Measurements from ENCODE around the gene SUCO. TPM values are rescaled to one million over a fixed set of nuclear protein-coding genes. Genes with fewer than 3 reads are reported as not detected.
A peak's percentile ranks its signal among the peaks of the same experiment; 100 is the strongest.

SUCO gene
- total RNA-seq, 5 donors from 2014 or later (not counting 1 experiment from before 2014, with no cell fraction given), result 43.7 to 87.1 (median 47.9) TPM

DNA sequence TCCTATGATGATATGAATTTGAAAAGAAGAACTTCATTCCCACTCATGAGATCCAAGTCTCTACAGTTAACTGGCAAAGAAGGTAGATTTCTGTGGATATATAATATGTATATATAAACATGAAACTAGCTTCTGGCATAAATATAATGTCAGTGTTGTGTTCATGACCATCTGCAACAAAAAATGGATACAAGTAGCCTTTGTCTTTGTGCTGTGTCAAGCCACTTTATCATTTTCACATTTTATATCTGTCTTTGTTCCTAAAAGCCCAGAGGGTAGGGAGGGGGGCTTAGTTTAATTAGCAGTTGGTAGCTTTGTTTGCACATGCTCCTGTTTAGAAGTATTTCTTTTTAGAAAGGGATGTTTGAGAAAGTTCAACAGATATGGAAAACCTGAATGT is 69.8 kb downstream of the SUCO start:
- Mint-ChIP-seq H3K27me3 (no peaks in the 10 kb centered on the region), H3K27ac (peak overlapping the region in 1 of 2 donors; percentile 34), H3K4me1 (peaks cover 2 to 16% (median 3%) of the 10 kb centered on the region in 3 donors), H3K36me3 (peaks cover 26% of the 10 kb centered on the region), H3K4me3 (no peak overlapping the region), H3K9me3 (no peaks in the 10 kb centered on the region)
- CTCF ChIA-PET, result interaction anchor here in 1 of 2 donors (0.9 to 2.5 kb wide), 2 partner anchors 117 to 123 kb away, joined by 4 to 9 read pairs; no protein-coding TSS in a partner anchor
- ATAC-seq (replicated peaks in 1 of 4), result no peak
- no peaks in the 10 kb centered on the region for H3K27me3 ChIP-seq (replicated peaks in 1 of 2; ENCODE audit: control insufficient read depth in 2 of 2, extremely low read depth in 1 of 2, insufficient read depth in 2 of 2, low read length in 1 of 2)
- H3K4me3 ChIP-seq (ENCODE audit: control insufficient read depth in 1 of 2, extremely low read depth in 1 of 2, low read length in 1 of 2), result no peak overlapping the region
- peaks cover 0 to 41% of the 10 kb centered on the region in 2 donors for H3K36me3 ChIP-seq (ENCODE audit: control insufficient read depth in 2 of 2, extremely low read depth in 1 of 2, insufficient read depth in 1 of 2, low read length in 1 of 2)
- no peak for DNase-seq
- no peak overlapping the region for H3K27ac ChIP-seq (ENCODE audit: low read length)
- POLR2A ChIA-PET, result no interaction called here
- H3K9me3 ChIP-seq, result no peaks in the 10 kb centered on the region
- H3K4me1 ChIP-seq (ENCODE audit: control insufficient read depth in 1 of 2, extremely low read depth in 1 of 2, insufficient read depth in 2 of 2, low read length in 2 of 2), result no peaks in the 10 kb centered on the region

DNA sequence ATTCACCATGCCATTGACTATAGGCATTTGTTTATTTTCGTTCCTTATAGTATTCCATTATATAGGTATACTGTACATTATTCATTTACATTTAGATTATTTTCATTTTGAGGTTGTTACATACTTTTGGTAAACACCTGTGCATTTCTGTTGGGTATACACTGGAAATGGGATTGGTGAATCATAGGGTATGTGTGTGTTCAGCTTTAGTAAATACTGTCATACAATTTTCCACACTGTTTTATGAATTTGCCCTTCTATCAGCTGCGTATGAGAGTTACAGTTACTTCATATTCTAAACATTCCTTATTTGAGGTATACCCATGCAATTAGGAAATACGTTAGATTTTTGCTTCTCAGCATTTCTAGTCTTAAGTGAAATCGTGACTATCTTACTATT is 70.9 kb downstream of the SUCO start:
- CTCF ChIA-PET, result interaction anchor here (0.8 to 2.5 kb wide), 2 partner anchors 61 to 116 kb away, joined by 3 to 9 read pairs; no protein-coding TSS in a partner anchor
- no peak for DNase-seq
- no peak for ATAC-seq (replicated peaks in 1 of 4)
- 92% methylated on average over 2 of the region's 4 CpGs for WGBS (ENCODE audit: insufficient coverage)
- Histone ChIP-seq H3K4me3 (ENCODE audit: control insufficient read depth in 1 of 2, extremely low read depth in 1 of 2, low read length in 1 of 2) (no peak overlapping the region), H3K27ac (ENCODE audit: low read length) (no peak overlapping the region), H3K9me3 (no peaks in the 10 kb centered on the region), H3K36me3 (ENCODE audit: control insufficient read depth in 2 of 2, extremely low read depth in 1 of 2, insufficient read depth in 1 of 2, low read length in 1 of 2) (peaks cover 0 to 34% of the 10 kb centered on the region in 2 donors), H3K4me1 (ENCODE audit: control insufficient read depth in 1 of 2, extremely low read depth in 1 of 2, insufficient read depth in 2 of 2, low read length in 2 of 2) (no peaks in the 10 kb centered on the region), H3K27me3 (replicated peaks in 1 of 2; ENCODE audit: control insufficient read depth in 2 of 2, extremely low read depth in 1 of 2, insufficient read depth in 2 of 2, low read length in 1 of 2) (no peaks in the 10 kb centered on the region)
- peak overlapping the region in 1 of 2 donors; percentile 24 for H3K27ac Mint-ChIP-seq
- H3K4me3 Mint-ChIP-seq, result no peak overlapping the region
- H3K4me1 Mint-ChIP-seq, result peaks cover 2 to 16% (median 3%) of the 10 kb centered on the region in 3 donors
- H3K36me3 Mint-ChIP-seq, result peaks cover 17% of the 10 kb centered on the region
- H3K9me3 Mint-ChIP-seq, result no peaks in the 10 kb centered on the region
- POLR2A ChIA-PET, result interaction anchor here in 1 of 2 donors (0.6 to 0.7 kb wide), 2 partner anchors 110 to 1568 kb away, joined by 3 to 4 read pairs; no protein-coding TSS in a partner anchor
- no peaks in the 10 kb centered on the region for H3K27me3 Mint-ChIP-seq

DNA sequence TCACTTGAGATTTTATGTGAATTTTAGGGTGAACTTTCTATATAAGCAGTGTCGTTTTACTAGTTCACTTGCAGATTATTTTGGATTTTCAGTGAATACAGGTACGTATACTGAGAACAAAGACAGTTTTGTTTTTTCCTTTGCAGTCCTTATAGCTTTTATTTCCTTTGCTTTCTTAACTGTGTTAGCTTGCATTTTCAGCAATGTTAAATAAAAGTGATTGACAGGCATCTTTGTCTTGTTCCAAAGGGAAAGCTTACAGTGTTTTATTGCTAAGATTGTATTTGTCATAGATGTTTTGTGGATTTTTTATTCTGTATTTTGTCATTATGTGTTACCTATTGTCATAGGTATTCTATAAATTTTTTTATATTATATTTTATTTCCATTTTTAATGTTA is 72.7 kb downstream of the SUCO start:
- Mint-ChIP-seq H3K36me3 (peaks cover 29% of the 10 kb centered on the region), H3K27me3 (no peaks in the 10 kb centered on the region), H3K9me3 (no peaks in the 10 kb centered on the region), H3K4me3 (no peak overlapping the region), H3K4me1 (peaks cover 9 to 22% (median 10%) of the 10 kb centered on the region in 3 donors), H3K27ac (no peak overlapping the region)
- no peaks in the 10 kb centered on the region for H3K27me3 ChIP-seq (replicated peaks in 1 of 2; ENCODE audit: control insufficient read depth in 2 of 2, extremely low read depth in 1 of 2, insufficient read depth in 2 of 2, low read length in 1 of 2)
- H3K36me3 ChIP-seq (ENCODE audit: control insufficient read depth in 2 of 2, extremely low read depth in 1 of 2, insufficient read depth in 1 of 2, low read length in 1 of 2), result peaks cover 0 to 42% of the 10 kb centered on the region in 2 donors
- H3K4me3 ChIP-seq (ENCODE audit: control insufficient read depth in 1 of 2, extremely low read depth in 1 of 2, low read length in 1 of 2), result no peak overlapping the region
- no peak overlapping the region for H3K27ac ChIP-seq (ENCODE audit: low read length)
- H3K4me1 ChIP-seq (ENCODE audit: control insufficient read depth in 1 of 2, extremely low read depth in 1 of 2, insufficient read depth in 2 of 2, low read length in 2 of 2), result no peaks in the 10 kb centered on the region
- no CpG with 5 or more reads among the region's 2 CpGs for WGBS (ENCODE audit: insufficient coverage)
- POLR2A ChIA-PET, result no interaction called here
- CTCF ChIA-PET, result interaction anchor here in 1 of 2 donors (7.4 kb wide), 1 partner anchor 114 kb away, joined by 177 read pairs; no protein-coding TSS in a partner anchor
- no peak for DNase-seq
- no peaks in the 10 kb centered on the region for H3K9me3 ChIP-seq
- no peak for ATAC-seq (replicated peaks in 1 of 4)

DNA sequence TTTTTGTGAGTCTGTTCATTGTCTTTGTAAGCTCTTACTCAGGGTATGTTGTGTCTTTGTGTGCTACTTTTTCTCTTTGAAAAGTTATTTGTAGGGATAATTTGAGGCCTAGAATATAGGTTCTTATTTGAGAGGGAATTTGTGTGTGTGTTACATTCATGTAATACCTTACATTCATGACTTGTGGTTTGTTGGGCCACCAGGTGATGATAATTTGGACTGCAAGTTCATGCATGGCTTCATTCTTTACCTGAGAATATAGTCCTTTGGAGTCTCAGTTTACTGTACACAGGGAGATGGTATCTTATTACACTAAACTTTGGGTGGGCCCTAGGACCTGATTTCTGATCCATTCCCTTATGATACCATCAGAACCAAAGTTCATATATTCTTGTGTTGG is 74.2 kb downstream of the SUCO start:
- CTCF ChIA-PET, result interaction anchor here (0.5 to 7.4 kb wide), 7 partner anchors 28 to 125 kb away, joined by 4 to 177 read pairs (median 6); no protein-coding TSS in a partner anchor
- Histone ChIP-seq H3K4me1 (ENCODE audit: control insufficient read depth in 1 of 2, extremely low read depth in 1 of 2, insufficient read depth in 2 of 2, low read length in 2 of 2) (no peaks in the 10 kb centered on the region), H3K27ac (ENCODE audit: low read length) (no peak overlapping the region), H3K36me3 (ENCODE audit: control insufficient read depth in 2 of 2, extremely low read depth in 1 of 2, insufficient read depth in 1 of 2, low read length in 1 of 2) (peaks cover 0 to 38% of the 10 kb centered on the region in 2 donors), H3K27me3 (replicated peaks in 1 of 2; ENCODE audit: control insufficient read depth in 2 of 2, extremely low read depth in 1 of 2, insufficient read depth in 2 of 2, low read length in 1 of 2) (no peaks in the 10 kb centered on the region), H3K9me3 (no peaks in the 10 kb centered on the region), H3K4me3 (ENCODE audit: control insufficient read depth in 1 of 2, extremely low read depth in 1 of 2, low read length in 1 of 2) (no peak overlapping the region)
- no peaks in the 10 kb centered on the region for H3K9me3 Mint-ChIP-seq
- POLR2A ChIA-PET, result interaction anchor here in 1 of 2 donors (0.7 kb wide), 1 partner anchor 117 kb away, joined by 3 read pairs; no protein-coding TSS in a partner anchor
- DNase-seq (no peak), ATAC-seq (replicated peaks in 1 of 4) (no peak)
- H3K4me3 Mint-ChIP-seq, result no peak overlapping the region
- H3K27ac Mint-ChIP-seq, result peak overlapping the region in 1 of 2 donors; percentile 7
- H3K27me3 Mint-ChIP-seq, result no peaks in the 10 kb centered on the region
- peaks cover 29% of the 10 kb centered on the region for H3K36me3 Mint-ChIP-seq
- peaks cover 8 to 22% (median 9%) of the 10 kb centered on the region in 3 donors for H3K4me1 Mint-ChIP-seq

DNA sequence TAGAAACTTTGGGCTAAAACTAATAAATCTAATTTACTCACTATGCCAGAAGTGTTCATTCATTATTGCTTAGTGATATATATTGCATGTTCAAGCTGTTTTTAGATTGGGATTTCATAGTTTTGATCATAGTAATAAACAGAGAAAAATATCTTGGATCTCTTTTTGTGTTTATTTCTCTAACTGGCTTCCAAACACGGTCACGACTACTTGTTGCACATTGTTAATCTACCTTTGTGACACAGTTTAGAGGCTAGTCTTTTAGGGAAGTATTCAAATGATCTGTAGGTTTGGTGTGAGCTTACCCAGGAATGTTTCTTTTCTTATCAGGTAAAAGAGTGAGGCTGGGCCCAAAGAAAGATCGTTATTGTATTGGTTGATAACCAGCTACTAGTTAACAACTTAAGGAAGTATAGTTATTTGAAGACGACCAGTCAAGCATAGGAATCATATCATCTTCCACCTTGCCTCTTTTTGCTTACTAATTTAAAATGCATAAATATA is 75.2 kb downstream of the SUCO start:
- no peak overlapping the region for H3K4me3 ChIP-seq (ENCODE audit: control insufficient read depth in 1 of 2, extremely low read depth in 1 of 2, low read length in 1 of 2)
- H3K9me3 ChIP-seq, result no peaks in the 10 kb centered on the region
- no peak for ATAC-seq (replicated peaks in 1 of 4)
- H3K27me3 ChIP-seq (replicated peaks in 1 of 2; ENCODE audit: control insufficient read depth in 2 of 2, extremely low read depth in 1 of 2, insufficient read depth in 2 of 2, low read length in 1 of 2), result no peaks in the 10 kb centered on the region
- no peak for DNase-seq
- peaks cover 0 to 29% of the 10 kb centered on the region in 2 donors for H3K36me3 ChIP-seq (ENCODE audit: control insufficient read depth in 2 of 2, extremely low read depth in 1 of 2, insufficient read depth in 1 of 2, low read length in 1 of 2)
- ChIA-PET CTCF (interaction anchor here (0.7 to 7.4 kb wide), 8 partner anchors 27 to 124 kb away, joined by 3 to 177 read pairs (median 5); no protein-coding TSS in a partner anchor), POLR2A (interaction anchor here (0.6 to 0.7 kb wide), 2 partner anchors 42 to 112 kb away, joined by 3 to 5 read pairs; no protein-coding TSS in a partner anchor)
- Mint-ChIP-seq H3K36me3 (peaks cover 27% of the 10 kb centered on the region), H3K4me1 (peaks cover 8 to 22% (median 9%) of the 10 kb centered on the region in 3 donors), H3K27ac (peak overlapping the region; percentile 17 to 60), H3K9me3 (no peaks in the 10 kb centered on the region), H3K4me3 (no peak overlapping the region), H3K27me3 (no peaks in the 10 kb centered on the region)
- H3K27ac ChIP-seq (ENCODE audit: low read length), result no peak overlapping the region
- no peaks in the 10 kb centered on the region for H3K4me1 ChIP-seq (ENCODE audit: control insufficient read depth in 1 of 2, extremely low read depth in 1 of 2, insufficient read depth in 2 of 2, low read length in 2 of 2)
- no CpG with 5 or more reads among the region's 4 CpGs for WGBS (ENCODE audit: insufficient coverage)

DNA sequence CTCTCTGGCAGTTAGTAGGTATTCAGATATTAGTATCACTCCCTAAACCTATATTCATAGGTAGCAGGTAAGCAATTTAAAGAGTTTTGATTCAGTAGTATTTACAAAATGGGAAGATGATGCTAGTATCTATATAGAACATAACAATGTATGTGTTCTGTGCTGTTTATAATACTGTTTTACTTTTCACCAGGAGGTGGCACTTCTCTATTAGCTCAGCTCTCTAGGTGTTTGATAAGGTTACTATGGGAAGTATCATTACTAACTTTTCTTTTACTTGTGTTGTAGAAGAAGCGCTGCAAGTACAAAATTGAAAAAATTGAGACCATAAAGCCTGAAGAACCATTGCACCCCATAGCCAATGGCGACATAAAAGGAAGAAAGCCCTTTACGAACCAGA is 76.6 kb downstream of the SUCO start:
- Mint-ChIP-seq H3K4me1 (peaks cover 8 to 18% (median 8%) of the 10 kb centered on the region in 3 donors), H3K4me3 (no peak overlapping the region), H3K27ac (no peak overlapping the region), H3K36me3 (peaks cover 25% of the 10 kb centered on the region), H3K27me3 (no peaks in the 10 kb centered on the region), H3K9me3 (no peaks in the 10 kb centered on the region)
- CTCF ChIA-PET, result interaction anchor here (0.5 to 7.4 kb wide), 21 partner anchors 9 to 181 kb away, joined by 3 to 177 read pairs (median 5); partner anchors contain the start of gene FASLG (in 1 of the 2)
- Histone ChIP-seq H3K4me3 (ENCODE audit: control insufficient read depth in 1 of 2, extremely low read depth in 1 of 2, low read length in 1 of 2) (no peak overlapping the region), H3K27ac (ENCODE audit: low read length) (no peak overlapping the region), H3K9me3 (no peaks in the 10 kb centered on the region), H3K36me3 (ENCODE audit: control insufficient read depth in 2 of 2, extremely low read depth in 1 of 2, insufficient read depth in 1 of 2, low read length in 1 of 2) (peaks cover 0 to 27% of the 10 kb centered on the region in 2 donors), H3K4me1 (ENCODE audit: control insufficient read depth in 1 of 2, extremely low read depth in 1 of 2, insufficient read depth in 2 of 2, low read length in 2 of 2) (no peaks in the 10 kb centered on the region), H3K27me3 (replicated peaks in 1 of 2; ENCODE audit: control insufficient read depth in 2 of 2, extremely low read depth in 1 of 2, insufficient read depth in 2 of 2, low read length in 1 of 2) (no peaks in the 10 kb centered on the region)
- peak; percentile 58 to 81 (median 70) for ATAC-seq (replicated peaks in 1 of 4)
- DNase-seq, result peak in 1 of 35 experiments; percentile 60
- POLR2A ChIA-PET, result interaction anchor here in 1 of 2 donors (0.7 to 0.8 kb wide), 2 partner anchors 105 to 953 kb away, joined by 3 to 4 read pairs; no protein-coding TSS in a partner anchor
- no CpG with 5 or more reads among the region's 3 CpGs for WGBS (ENCODE audit: insufficient coverage)

Measured in T-cell (primary cell).